Measurements from ENCODE around the gene CROCC2. TPM values are rescaled to one million over a fixed set of nuclear protein-coding genes. Genes with fewer than 3 reads are reported as not detected.

CROCC2 gene
- total and polyA plus RNA-seq, 2 of the 13 experiments (the other 11 are each of a cell fraction or from before 2014, with no cell fraction given), result not detected

GRCh38 chr2:240876475-240877251 lies 29.5 kb upstream of the CROCC2 start (continued):
- TF ChIP-seq WIZ (CRISPR knock-in tag; IDR thresholded peaks at IDR 0.05), result no peak
- TF ChIP-seq ZNF263 (CRISPR knock-in tag; IDR thresholded peaks at IDR 0.05), result peak; percentile 85
- TF ChIP-seq ZBTB34 (CRISPR knock-in tag; IDR thresholded peaks at IDR 0.05), result no peak; the same call in 1 of the 2 replicates
- TF ChIP-seq ZNF773 (CRISPR knock-in tag; IDR thresholded peaks at IDR 0.05; ENCODE audit: borderline replicate concordance), result no peak
- TF ChIP-seq ATRX (CRISPR knock-in tag; IDR thresholded peaks at IDR 0.05; ENCODE audit: borderline replicate concordance), result no peak
- TF ChIP-seq GPBP1L1 (CRISPR knock-in tag; IDR thresholded peaks at IDR 0.05), result no peak
- no peak for TF ChIP-seq ZNF234 (CRISPR knock-in tag; conservative IDR thresholded peaks at IDR 0.05)
- TF ChIP-seq ZNF383 (CRISPR knock-in tag; IDR thresholded peaks at IDR 0.05; ENCODE audit: borderline replicate concordance), result no peak
- peak; percentile 92; the same call in 1 of the 2 replicates for TF ChIP-seq THAP7 (CRISPR knock-in tag; IDR thresholded peaks at IDR 0.05)
- no peak for TF ChIP-seq XBP1 (CRISPR knock-in tag; IDR thresholded peaks at IDR 0.05)
- TF ChIP-seq YEATS4 (CRISPR knock-in tag; IDR thresholded peaks at IDR 0.05; ENCODE audit: borderline replicate concordance), result peak; percentile 91
- peak; percentile 90 for TF ChIP-seq IKZF5 (CRISPR knock-in tag; IDR thresholded peaks at IDR 0.05)
- TF ChIP-seq ZSCAN9 (CRISPR knock-in tag; IDR thresholded peaks at IDR 0.05; ENCODE audit: borderline replicate concordance), result peak; percentile 89; the same call in 1 of the 2 replicates
- no peak for TF ChIP-seq U2AF1 (optimal IDR thresholded peaks at IDR 0.05; ENCODE audit: low read depth, low read length)
- TF ChIP-seq HNRNPUL1 (IDR thresholded peaks at IDR 0.05; ENCODE audit: low read depth, low read length), result no peak
- peak; percentile 68; the same call in 1 of the 2 replicates for TF ChIP-seq RARA (CRISPR knock-in tag; IDR thresholded peaks at IDR 0.05)
- TF ChIP-seq ZBTB3 (CRISPR knock-in tag; IDR thresholded peaks at IDR 0.05; ENCODE audit: borderline replicate concordance, low read depth), result peak; percentile 69; the same call in 1 of the 2 replicates
- TF ChIP-seq TERF1 (CRISPR knock-in tag; IDR thresholded peaks at IDR 0.05), result no peak
- peak; percentile 64 for TF ChIP-seq ARID5B (CRISPR knock-in tag; IDR thresholded peaks at IDR 0.05)

All from HepG2 (cell line).